GM12872 (cell line): ENCODE data around the gene PRDM1.

Source experiments
- CTCF ChIP-seq: IDR thresholded peaks from 3 replicates; pipeline ENCODE4 v1.5.1; 2011; ENCODE audit warnings: low read depth, mild to moderate bottlenecking, low read length, moderate library complexity; ENCODE audit not compliant: insufficient read depth

Gene PRDM1

GRCh38 chr6:106154326-106154725 is 68.2 kb downstream of the PRDM1 start:
- TF ChIP-seq CTCF = no peak

GRCh38 chr6:106155219-106155830 is 69.2 kb downstream of the PRDM1 start:
- TF ChIP-seq CTCF = no peak

GRCh38 chr6:106156413-106156812 is 70.3 kb downstream of the PRDM1 start:
- no peak for TF ChIP-seq CTCF

- TF ChIP-seq CTCF = no peak
Measured at GRCh38 chr6:106156863-106157262, 70.7 kb downstream of the PRDM1 start.

GRCh38 chr6:106158816-106159215 is 72.7 kb downstream of the PRDM1 start:
- TF ChIP-seq CTCF = no peak
